DMS 273 treated with DMSO at 0.1 percent for 48 hours (cell line): ENCODE measurements around the gene PODXL.
"Not testable (repeated sequence)": the region's sequence is repeated elsewhere in the genome, so short reads cannot be mapped to it uniquely, and the experiment has no call there.

ENCODE experiments used
- DNase-seq: peaks from one replicate; lab custom pipeline; 2025; lab: John Stamatoyannopoulos, UW

The PODXL gene

GRCh38 chr7:131494182-131494581, 62.2 kb downstream of the PODXL start:
- DNase-seq: no peak

GRCh38 chr7:131493581-131493980, 62.8 kb downstream of the PODXL start:
- no peak for DNase-seq

GRCh38 chr7:131493081-131493480, 63.3 kb downstream of the PODXL start:
- DNase-seq: no peak

GRCh38 chr7:131489881-131490280, 66.5 kb downstream of the PODXL start:
- no peak for DNase-seq

GRCh38 chr7:131489196-131489595, 67.2 kb downstream of the PODXL start:
- DNase-seq: no peak

DNA sequence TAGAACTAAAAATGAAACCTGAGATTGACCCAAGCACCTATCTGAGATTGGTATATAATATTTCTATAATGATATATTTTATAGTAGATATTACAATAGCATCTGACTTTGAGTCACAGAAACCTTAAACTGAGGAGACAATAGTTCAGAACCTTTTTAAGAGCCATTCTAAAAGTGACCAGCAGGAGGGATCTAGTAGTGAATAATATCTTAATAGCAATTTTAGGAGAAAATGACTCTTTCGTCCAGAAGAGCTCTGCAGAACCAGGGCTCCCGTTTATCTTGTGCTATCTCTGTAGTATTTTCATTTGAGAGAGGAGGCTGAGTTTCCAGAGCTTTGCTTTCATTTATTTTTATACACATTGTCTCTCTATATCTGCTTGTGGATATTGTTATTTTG, 68.1 kb downstream of the PODXL start:
- no peak for DNase-seq

DNA sequence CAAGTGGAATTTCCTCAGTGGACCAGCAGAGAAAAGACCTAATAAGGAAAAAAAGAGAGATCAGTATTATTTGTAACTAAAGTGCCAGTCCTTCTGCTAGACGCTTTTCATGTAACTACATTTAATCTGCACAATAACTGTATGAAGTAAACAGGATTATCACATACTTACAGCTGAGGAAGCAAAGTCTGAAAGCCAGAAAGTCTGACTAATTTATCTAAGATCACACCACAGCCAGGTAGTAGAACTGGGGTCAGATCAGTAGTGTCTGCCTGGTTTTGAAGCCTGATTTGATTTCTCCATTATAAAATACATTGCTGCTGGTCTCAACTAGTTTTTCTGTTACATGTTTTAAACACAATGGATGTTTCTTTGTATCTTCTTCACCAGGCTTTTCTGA, 69.2 kb downstream of the PODXL start:
- no peak for DNase-seq

- DNase-seq: no peak
Observed at GRCh38 chr7:131486346-131486745, 70.1 kb downstream of the PODXL start.

DNA sequence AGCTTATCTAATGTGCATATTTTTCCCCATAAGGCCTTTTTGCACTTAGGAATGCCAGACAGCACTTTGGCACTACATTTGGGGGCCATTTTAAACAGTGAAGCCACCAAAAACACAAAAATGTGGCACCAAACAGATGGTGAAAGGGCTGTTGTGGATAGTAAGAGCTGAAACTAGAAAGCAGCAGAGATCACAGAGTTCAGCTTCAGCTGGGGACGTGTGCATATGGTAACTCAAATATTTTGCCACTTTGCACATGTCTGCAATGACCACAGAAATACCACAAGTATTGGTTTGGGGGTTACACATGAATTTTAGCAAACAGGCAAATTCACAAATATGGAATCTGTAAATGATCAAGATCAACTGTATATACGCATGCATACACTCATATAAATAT, 72.8 kb downstream of the PODXL start:
- no peak for DNase-seq

DNA sequence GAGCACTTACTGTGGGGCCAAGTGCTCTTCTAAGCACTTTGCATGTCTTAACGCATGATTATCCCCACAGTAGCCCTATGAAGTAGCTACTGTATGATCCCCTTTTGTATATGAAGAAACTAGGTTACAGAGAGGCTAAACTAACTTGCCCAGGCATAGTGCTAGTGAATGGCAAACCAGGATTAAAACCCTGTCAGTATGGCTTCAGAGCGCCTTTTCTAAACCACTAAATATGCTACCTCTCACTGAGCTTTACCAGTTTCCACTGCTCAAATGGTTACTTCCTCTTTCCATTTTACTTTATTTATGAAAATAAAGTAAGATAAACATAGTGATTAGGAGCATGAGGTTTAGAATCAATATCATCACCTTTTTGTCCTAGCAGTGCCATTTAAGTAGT, 73.6 kb downstream of the PODXL start:
- no peak for DNase-seq

DNA sequence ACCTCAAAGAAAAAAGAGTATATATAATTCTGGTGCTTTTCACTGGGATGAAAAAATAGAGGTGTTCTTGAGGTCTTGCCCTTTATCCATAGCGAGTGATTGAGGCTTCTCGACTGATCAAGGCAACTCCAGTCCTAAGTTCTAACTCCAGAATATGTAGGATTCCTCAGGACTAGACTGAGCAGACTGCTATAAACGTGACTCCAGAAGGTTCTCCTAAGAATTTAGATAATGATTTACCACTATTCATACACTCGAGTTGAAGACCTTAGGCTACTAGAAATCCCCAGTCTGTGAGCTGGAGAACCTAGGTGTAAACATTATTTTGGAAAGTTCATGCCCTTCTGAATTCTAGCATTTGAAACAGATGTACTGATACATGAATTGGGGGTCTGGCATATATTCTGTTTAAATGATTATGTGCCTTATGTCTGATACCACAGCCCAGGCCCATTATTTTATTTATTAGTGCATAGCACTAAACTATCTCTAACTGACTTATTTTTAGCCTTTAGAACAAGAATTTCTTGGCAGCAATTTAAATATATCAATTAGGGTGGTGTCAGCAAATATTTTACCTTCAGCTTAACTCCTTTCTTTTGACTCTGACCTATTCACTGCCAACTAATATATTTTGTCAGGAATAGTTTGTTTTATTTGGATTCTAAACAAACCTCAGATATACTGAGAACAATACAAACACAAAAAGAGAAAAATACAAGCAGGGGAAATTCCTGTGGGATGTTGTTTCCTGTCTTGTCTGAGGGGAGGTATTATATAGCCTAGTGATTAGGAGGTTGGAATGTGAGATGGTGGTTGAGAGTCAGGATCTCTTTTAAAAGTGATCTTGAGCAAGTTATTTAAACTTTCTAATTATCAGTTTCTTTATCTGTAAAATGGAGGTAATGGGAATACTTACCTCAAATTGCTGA, 75.8 kb downstream of the PODXL start:
- no peak for DNase-seq

DNA sequence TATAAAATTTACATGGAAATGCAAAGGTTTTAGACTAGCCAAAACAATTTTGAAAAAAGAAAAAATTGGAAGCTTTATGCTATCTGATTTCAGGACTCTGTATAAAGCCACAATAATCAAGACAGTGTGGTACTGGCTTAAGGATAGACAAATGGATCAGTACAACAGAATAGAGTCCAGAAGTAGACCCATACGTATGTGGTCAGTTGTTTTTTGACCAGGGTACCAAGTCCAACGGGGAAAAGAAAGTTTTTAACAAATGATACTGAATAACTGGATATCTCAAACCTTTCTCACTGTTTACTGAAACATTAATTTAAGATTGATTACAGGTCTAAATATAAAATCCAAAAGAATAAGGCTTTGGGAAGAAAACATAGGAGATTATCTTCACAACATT, 79.7 kb downstream of the PODXL start:
- no peak for DNase-seq

DNA sequence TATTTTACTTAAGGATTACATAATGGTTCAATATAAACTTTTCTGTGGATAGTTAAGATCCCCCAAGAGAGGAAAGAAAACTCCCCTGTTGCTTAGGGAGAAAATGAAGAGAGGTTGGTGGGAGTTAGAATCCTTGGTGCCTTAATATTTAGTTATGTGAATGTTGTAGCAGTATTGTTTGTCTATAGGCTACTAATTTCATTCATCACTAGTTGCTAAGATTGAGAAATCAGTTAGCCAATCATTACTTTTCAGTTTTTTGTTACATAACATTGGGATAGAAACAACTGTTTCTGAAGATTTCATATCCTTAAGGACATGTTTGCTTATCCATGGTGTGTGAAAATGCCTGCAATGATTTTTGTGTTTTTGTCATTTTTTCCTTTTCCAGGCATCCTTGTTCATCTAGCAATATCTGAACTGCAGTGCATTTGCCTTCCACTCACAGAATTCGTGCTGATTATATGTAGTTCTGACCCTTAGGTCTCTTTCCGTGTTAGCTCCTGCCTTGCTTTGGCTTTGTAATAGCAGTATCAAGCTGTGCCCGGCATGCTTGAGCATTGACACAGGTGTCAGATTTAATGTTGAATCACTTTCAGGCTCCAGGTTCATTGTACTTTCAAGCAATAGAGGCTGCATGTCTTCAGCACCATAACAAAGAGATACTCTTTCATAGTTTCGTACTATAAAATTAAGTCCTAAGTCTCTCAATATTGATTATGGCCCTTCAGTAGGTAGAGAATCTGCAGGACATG, 85.0 kb downstream of the PODXL start:
- no peak for DNase-seq

DNA sequence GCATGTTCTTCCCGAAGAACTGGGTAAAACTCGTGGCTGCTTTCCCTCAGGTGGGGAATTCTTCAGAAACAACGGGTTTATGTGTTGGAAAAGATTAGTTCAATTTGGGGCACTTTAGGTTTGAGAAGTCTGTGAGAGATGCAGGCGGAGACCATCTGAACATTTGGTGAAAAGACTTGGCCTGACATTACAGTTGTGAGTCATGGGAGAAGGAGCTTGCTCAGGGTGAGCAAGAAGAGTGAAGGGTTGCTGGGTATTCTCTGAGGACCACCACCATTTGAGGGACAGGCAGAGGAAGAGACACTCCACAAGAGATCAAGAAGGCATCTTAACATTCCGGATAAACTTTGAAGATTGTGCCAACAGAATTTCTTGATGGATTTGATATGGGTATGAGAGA, 88.6 kb downstream of the PODXL start:
- no peak for DNase-seq

- no peak for DNase-seq
Observed at GRCh38 chr7:131466735-131467365, 89.6 kb downstream of the PODXL start.

DNA sequence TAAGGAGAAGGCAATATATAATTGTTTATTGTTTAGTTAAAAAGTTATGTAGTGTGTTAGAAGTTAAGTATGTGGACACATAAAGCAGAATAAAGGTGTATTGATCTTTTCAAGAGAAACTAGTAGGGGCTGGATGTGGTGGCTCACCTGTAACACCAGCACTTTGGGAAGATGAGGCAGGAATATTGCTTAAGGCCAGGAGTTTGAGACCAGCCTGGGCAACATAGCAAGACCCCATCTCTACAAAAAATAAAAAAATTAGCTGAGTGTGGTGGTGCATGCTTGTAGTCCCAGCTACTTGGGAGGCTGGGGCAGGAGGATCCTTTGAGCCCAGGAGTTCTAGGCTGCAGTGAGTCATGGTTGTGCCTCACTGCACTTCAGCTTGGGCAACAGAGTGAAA, 93.7 kb downstream of the PODXL start:
- not testable (repeated sequence) for DNase-seq

GRCh38 chr7:131462059-131462458, 94.4 kb downstream of the PODXL start:
- DNase-seq: no peak

DNA sequence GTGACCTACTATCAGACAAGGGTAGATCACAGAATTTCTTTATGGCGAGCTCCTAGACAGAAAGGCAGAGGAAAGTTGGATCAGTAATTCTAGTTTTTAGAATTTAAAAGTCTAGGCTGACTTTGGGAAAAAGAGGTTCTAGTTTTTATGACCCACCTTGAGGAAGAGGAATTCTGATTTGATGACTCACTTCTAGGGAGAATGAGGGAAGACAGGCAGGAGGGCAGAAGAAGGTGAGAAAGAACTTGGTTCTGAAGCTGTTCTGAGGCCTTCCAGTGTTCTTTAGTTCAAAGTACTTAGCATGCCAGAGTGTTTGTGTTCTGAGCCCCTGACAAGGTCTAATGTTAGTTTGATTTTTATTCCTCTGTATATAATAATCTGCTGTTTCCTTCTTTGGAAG, 97.2 kb downstream of the PODXL start:
- no peak for DNase-seq

DNA sequence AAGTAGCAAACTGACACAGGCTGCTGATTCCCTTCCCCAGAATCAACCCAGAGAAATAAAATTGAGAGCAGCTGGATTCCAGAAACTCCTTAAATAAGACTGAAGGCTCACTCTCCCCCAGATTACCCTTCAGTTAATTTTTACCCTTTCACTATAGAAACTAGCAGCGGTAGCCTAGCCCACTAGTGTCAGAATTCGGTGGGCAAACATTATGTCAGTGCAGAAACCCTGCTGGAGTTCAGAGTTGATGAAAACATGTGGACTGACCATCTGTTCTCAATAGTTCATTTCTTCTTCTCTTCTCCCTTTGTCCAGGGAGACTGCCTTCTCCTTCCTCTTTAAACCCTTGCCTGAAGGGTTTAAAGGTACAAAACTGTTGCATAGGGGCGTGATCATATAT, 100.1 kb downstream of the PODXL start:
- DNase-seq: no peak

DNA sequence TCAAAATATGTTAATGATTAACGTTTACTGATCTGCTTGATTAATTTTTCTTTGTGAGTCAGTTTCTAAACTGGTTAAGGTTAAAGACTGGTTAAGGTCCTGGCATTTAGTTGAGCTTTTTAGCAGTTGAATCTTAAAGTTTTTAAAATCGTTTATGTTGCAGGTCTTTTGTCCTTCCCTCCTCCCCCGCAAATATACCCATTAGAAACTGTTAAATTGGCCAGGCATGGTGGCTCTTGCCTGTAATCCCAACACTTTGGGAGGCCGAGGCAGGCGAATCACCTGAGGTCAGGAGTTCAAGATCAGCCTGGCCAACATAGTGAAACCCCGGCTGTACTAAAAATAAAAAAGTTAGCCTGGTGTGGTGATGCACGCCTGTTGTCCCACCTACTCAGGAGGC, 100.9 kb downstream of the PODXL start:
- no peak for DNase-seq

DNA sequence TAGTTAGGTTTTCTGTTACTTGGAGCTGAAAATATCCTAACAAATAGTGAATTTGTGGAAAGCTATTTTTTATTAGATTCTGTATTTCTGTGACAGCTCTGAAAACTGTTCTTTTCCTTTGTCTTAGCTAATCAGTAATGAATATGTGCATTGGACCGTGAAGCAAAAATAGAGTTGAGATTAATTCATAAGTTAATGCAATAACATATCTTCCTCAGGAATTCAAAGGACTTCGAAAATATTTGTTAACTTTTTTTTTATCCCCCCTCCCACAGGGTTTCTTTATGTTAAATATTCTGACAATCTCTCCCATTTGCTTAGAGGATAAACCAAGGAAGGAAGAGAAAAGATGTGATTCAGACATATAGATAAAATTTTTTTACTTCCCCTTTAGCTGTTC, 101.4 kb downstream of the PODXL start:
- DNase-seq: no peak

DNA sequence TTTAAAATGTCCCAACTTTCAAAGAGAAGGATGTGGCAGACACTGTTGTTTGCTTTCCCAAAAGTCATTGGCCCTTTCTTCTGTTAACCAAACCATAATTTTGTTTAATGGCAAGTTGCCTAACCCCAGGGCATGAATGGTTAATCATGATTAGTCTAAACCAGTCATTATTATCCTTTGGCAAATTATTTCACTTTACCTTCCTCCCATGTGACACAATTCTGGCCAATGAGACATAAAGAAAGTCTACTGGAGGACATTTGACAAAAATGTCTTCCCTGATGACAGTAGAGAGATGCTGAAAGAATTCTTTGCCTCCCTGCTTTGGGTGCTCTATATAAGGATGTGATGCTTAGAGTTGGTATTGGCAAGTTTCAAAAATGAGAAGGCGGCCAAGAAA, 101.9 kb downstream of the PODXL start:
- DNase-seq: no peak
